ENCODE measurements around the gene ALG9.

DNA sequence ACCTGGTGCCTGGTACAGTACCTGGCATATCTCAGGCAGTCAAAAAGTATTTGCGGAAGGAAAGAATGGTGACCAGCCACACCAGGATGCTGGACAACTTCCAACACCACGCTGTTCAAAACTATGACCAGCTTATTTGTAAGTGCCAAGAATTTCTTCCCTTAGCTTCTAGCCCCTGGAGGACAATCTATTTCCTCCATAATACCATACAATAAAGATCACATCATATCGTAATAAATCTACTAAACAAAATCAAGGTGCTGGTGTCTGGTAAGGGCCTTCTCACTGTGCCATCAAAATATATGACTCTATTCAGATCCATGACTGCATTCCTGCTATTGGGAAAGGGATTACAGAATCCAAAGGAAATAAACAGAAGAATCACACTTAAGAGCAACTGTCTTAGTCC lies 51.5 kb downstream of the ALG9 start:
- TF ChIP-seq, protein P1, sequence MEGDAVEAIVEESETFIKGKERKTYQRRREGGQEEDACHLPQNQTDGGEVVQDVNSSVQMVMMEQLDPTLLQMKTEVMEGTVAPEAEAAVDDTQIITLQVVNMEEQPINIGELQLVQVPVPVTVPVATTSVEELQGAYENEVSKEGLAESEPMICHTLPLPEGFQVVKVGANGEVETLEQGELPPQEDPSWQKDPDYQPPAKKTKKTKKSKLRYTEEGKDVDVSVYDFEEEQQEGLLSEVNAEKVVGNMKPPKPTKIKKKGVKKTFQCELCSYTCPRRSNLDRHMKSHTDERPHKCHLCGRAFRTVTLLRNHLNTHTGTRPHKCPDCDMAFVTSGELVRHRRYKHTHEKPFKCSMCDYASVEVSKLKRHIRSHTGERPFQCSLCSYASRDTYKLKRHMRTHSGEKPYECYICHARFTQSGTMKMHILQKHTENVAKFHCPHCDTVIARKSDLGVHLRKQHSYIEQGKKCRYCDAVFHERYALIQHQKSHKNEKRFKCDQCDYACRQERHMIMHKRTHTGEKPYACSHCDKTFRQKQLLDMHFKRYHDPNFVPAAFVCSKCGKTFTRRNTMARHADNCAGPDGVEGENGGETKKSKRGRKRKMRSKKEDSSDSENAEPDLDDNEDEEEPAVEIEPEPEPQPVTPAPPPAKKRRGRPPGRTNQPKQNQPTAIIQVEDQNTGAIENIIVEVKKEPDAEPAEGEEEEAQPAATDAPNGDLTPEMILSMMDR (IDR thresholded peaks at IDR 0.05): no peak
- no peak for TF ChIP-seq POLR2A (IDR thresholded peaks at IDR 0.05)

All from breast epithelium (tissue), 3 donors.